ENCODE measurements around the gene DGLUCY. TPM values are rescaled to one million over a fixed set of nuclear protein-coding genes. Genes with fewer than 3 reads are reported as not detected.
"Not testable (repeated sequence)": the region's sequence is repeated elsewhere in the genome, so short reads cannot be mapped to it uniquely, and the experiment has no call there.

Gene DGLUCY
- polyA plus RNA-seq, 4 donors: 66.2 to 77.6 (median 75.6) TPM

DNA sequence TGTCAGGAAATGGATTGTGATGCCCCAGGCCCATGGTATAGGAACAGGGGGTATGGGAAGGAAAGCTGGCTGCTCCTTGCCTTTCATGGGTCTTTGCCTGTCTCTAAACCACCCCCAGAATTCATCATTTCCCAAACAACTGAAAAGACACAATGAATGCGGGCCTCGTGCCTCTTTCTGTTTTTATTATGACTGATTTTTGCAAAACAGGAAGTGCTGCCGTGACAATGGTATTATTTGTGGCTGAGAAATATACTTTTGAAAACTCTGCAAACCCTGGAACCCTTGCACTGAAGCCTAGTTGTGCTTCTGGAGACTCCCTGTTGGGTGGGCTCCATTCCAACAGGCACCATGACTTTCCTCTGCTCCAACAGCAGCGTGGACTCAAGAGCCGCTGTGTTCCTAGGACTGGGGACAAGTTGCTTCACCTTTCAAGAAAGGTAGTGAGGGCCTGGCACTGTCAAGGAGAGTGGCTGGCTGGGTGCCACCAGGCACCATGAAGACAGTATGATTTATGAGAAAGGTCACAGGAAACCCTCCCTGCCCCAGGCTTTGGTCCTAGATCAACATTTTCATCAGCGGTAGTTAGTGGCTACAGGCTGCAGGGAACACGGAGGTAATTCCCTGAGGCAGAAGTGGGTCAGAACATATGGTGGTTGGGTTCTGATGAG is 4.8 kb upstream of the DGLUCY start:
- no peak for DNase-seq (ENCODE audit: low read depth in 4 of 4, low spot score in 3 of 4)

DNA sequence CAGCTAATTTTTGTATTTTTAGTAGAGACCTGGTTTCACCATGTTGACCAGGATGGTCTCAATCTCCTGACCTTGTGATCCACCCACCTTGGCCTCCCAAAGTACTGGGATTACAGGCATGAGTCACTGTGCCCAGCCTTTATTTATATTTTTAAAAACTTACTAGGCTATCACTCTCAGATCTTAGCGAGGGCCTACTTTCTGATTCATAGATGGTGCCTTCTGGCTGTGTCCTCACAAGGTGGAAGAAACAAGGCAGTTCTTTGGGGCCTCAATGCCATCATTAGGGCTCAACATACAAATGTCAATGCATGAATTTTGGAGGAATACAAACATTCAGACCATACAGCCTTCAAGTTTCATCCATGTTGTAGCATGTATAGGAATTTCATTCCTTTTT is 2.4 kb upstream of the DGLUCY start:
- no peak for DNase-seq (ENCODE audit: low read depth in 4 of 4, low spot score in 3 of 4)

DNA sequence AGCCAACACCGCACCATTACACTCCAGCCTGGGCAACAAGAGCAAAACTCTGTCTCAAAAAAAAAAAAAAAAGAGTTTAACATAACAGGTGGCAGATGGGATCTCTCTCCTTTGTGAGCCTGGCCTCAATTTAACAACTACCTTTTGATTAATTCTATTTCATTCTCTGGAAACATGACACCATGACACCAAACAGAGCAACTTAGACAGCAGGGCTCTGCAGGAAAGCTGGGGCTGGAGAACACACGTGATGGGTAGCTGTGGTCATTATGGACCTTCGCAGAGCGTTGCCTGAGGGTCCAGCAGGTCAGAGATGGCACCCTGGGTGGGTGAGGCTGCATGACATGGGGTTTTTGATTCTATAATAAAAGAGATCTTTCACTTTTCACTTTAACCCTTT is 1.7 kb upstream of the DGLUCY start:
- DNase-seq (ENCODE audit: low read depth in 4 of 4, low spot score in 3 of 4): no peak

DNA sequence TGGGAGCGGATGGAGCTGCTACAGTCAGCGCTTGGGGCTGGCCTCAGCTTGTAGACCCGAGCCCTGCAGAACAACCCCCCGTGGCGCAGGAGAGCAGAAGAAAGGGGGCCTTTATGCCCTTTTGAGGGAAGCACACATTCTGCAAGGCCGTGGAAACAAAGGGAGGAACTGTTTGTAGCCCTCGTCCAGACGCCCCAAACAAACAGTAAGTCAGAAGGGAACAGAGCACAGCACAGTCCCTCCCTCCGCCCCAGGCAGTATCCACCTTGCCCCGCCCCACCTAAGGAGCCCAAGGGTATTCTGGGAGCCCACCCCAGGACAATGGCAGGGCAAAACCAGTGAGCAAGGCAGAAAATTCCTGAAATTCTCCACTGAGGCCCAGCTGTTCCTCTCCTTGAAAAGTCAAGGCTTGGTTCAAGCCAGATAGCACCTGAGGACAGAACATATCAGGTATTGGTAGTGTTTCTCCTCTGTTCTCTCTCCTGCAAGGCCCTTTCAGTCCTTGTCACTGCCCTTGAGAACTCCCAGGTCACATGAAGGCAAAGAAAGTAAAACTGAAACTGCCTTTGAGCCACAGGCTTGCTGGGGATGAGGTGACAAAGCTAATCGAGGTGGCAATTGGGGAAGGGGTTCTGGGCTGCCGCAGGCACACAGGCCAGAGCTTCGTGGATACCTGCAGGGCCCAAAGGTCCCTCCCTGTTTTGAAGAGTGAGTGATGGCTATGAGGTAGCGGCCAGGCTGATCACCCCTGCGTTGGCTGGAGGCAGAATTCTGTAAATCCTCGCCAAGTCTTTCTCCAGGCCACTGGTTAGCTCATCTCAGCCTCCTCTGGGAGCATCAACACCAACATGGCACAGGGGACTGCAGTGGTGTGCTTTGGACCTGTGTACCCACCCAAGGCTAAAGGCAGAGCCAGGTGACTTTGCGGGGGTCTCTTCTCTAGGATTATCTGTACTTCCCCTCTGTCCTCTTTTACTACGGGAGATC is 499 bp downstream of the DGLUCY start:
- peak; percentile 26 to 60 (median 48) for DNase-seq (ENCODE audit: low read depth in 4 of 4, low spot score in 3 of 4)

DNA sequence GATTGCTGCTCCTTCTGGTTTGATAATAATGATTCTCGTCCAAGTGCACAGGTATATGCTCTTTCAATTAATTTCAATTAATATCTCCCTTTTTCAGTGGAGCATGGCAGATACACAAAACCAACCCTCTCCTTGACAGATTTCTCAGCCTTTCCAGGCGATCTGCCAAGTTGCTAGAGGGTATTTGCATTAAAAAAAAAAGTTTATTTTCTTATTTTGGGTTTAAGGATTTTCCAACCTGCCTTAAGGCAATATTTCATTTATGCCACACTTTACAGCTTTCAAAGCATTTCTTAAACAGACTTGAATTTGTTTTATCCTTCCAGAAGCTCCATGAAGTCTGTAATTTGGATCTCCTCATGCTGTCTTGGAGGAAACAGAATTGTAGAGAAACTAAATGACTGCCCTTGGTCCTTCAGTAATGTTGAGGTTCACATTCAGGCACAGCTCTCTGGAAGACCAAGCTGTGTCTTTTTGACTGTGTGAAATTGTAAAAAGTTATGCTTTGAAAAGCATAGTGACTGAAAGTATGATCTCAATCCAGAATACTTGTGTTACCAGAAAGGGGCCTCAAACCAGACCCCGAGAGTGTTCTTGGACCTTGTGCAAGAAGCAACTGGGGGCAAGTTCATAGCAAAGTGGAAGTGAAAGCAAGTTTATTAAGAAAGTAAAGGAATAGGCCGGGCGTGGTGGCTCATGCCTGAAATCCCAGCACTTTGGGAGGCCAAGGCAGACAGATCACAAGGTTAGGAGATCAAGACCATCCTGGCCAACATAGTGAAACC is 2.3 kb downstream of the DGLUCY start:
- no peak for DNase-seq (ENCODE audit: low read depth in 4 of 4, low spot score in 3 of 4)

DNA sequence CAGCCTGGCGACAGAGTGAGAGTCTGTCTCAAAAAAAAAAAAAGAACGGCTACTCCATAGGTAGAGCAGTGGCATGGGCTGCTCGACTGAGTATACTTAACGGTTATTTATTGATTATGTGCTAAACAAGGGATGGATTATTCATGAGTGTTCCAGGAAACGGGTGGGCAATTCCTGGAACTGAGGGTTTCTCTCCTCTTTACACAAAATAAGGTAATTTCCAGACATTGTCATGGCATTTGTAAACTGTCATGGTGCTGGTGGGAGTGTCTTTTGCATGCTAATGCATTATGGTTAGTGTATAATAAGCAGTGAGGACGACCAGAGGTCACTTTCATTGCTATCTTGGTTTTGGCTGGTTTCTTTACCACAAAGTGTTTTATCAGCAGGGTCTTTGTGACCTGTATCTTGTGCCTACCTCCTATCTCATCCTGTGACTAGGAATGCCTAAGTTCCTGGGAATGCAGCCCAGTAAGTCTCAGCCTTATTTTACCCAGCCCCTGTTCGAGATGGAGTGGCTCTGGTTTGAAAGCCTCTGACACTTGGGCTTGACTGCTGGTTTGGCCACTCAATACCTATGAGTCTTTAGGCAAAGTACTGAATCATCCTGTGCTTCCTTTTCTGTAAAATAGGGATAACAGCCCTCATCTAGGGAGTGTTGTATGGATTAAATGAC is 3.2 kb downstream of the DGLUCY start:
- DNase-seq (ENCODE audit: low read depth in 4 of 4, low spot score in 3 of 4): no peak

DNA sequence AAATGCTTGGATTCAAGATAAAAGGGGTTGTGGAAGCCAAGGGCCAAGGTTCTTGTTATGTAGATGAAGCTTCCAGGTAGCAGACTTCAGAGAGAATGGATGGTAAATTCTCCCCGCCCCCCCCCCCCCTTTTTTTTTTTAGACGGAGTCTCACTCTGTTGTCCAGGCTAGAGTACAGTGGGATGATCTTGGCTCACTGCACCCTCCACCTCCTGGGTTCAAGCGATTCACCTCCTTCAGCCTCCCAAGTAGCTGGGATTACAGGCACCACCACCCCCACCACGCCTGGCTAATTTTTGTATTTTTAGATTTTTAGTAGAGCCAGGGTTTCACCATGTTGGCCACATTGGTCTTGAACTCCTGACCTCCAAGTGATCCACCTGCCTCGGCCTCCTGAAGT is 4.1 kb downstream of the DGLUCY start:
- DNase-seq (ENCODE audit: low read depth in 4 of 4, low spot score in 3 of 4): no peak

DNA sequence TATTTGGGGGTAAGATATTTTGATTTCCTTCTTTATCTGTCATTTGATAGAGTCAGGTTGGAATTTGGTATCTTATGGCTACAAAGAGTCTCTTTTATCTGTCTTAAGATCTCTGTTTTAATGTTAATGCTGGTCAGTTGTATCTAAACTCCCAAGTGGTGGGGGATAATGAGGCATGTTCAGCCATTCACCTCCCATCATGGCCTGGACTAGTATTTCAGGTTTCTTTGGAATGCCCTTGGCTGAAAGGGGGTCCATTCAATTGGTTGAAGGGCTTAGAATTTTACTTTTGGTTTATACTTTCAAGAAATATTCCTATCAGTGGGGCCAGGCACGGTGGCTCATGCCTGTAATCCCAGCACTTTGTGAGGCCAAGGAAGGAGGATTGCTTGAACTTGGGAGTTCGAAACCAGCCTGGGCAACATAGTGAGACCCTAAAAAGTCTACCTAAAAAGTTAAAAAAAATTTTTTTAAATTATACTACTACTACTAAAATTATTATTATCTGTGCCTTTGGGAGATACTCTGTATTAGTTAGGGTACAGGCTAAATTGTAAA is 4.7 kb downstream of the DGLUCY start:
- no peak for DNase-seq (ENCODE audit: low read depth in 4 of 4, low spot score in 3 of 4)

DNA sequence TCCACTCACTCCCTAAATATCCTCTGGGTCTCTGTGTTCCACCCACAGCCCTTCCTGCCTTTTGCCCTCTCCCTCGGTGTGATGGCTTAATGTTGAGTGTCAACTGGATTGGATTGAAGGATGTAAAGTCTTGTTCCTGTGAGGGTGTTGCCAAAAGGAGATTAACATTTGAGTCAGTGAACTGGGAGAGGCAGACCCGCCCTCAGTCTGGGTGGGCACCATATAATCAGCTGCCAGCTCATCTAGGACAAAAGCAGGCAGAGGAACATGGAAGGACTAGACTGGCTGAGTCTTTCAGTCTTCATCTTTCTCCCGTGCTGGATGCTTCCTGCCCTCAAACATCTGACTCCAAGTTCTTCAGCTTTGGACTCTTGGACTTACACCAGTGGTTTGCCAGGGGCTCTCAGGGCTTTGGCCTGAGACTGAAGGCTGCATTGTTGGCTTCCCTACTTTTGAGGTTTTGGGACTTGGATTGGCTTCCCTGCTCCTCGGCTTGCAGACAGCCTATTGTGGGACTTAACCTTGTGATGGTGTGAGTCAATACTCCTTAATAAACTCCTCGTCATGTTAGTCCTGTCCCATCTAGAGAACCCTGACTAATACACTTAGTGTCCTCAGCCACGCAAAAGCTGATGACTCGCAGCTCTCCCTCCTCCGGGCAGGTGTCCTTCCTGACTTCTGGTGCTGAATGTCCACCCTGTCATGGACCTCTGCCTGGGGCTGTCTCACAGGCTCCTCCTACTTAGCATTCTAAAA is 5.9 kb downstream of the DGLUCY start:
- no peak for DNase-seq (ENCODE audit: low read depth in 4 of 4, low spot score in 3 of 4)

DNA sequence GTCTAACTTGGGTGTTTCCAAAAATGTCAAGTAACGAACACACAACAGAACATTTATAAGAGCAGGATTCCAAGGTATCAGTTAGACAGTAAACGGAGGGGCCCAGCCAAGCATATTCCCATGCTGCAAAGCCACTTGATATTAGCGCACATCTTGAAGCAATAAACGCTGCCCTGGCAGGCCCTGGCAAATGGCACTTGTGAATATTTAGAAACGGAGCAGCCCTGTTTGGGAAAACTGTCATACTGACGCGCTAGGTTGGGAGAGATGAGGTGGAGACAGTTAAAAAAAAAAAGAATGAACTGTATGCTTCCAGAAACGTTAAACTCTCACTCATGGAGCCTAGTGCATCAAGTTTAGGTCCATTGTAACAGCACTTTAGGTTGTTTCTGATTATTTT is 9.3 kb downstream of the DGLUCY start:
- DNase-seq (ENCODE audit: low read depth in 4 of 4, low spot score in 3 of 4): no peak

DNA sequence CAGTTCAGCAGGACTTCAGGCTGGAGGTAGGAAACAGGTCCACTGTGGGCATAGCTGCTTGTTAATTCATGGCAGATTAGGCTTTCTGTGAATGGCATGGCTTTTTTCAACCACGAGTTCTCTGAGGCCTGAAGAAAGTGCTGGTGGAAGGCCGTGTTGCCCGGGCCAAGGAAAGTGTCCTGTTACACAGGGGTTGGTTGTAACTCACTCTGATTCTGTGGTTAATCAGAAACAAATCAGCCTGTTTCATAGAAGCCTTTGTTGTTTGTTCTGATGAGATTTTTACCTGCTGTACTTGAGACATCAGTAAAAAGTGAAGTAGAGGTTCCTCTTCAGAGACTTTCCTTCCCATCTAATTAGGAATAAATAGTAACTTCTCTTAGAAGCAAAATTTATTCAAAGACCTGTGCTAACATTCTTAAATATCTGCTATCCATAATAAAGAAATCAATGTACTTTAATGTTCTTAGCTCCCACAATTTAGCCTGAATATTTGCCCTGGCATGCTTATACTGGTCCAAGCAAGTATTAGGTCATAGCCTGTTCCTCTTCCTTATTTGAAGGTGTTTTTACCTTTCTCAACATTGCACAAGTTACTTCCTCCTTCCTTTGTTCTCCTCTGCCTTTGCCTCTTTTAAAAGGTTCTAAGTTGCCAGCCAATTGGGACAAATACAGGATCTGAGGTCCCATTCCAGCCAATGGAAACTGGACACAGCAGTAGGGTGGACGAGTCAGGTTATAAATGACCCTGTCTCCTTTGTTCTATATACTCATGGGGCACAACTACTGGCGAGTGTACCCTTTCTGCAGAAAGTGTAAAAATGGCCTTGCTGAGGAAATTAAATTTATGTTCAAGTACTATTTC is 10.8 kb downstream of the DGLUCY start:
- not testable (repeated sequence) for DNase-seq (ENCODE audit: low read depth in 4 of 4, low spot score in 3 of 4)

DNA sequence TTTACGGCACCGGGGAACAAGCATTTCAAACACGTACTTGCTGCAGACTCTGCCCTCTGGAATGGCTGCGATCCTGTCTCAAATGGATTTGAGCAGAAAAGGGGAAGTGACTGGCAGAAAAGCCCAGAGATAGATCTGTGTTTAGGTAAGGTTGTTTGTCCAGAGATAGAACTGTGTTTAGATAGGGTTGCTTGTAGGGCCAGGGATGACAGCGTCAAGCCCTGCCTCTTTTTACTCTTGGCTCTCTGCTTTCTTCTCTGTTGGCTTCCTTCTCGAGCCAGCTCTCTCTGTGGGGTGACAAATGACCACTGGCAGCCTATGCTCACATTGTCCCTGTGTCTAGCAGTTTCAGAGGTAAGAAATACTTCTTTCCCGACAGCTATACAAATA is 11.4 kb downstream of the DGLUCY start:
- DNase-seq (ENCODE audit: low read depth in 4 of 4, low spot score in 3 of 4): no peak

DNA sequence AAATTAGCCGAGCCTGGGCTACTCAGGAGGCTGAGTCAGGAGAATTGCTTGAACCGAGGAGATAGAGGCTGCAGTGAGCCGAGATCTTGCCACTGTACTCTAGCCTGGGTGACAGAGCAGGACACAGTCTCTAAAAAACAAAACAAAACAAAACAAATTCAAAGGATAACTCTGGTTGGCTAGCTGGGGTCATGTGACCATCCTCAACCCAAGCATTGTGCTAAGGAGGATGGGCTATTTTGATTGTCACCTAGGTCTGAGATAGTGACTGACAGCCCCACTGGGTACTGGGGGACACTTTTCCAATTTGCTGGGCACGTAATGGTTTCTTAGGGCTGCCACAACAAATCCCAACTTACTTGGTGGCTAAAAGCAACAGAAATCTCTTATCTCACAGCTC is 11.9 kb downstream of the DGLUCY start:
- DNase-seq (ENCODE audit: low read depth in 4 of 4, low spot score in 3 of 4): no peak

DNA sequence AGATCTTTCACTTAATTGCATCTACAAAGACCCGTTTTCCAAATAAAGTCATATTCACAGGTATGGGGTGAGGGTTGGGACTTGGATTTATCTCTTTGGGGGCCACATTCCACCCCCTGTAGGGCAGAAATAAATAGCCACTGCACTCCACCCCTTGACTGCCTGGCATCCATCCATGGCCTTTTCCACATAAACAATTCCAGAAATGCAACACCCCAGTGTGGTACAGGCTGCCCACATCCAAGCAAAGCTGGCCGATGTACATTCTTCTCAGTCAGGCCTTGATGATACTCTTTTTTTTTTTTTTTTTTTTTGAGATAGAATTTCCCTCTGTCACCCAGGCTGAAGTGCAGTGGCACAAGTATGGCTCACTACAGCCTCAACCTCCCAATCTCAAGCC is 12.9 kb downstream of the DGLUCY start:
- DNase-seq (ENCODE audit: low read depth in 4 of 4, low spot score in 3 of 4): no peak

DNA sequence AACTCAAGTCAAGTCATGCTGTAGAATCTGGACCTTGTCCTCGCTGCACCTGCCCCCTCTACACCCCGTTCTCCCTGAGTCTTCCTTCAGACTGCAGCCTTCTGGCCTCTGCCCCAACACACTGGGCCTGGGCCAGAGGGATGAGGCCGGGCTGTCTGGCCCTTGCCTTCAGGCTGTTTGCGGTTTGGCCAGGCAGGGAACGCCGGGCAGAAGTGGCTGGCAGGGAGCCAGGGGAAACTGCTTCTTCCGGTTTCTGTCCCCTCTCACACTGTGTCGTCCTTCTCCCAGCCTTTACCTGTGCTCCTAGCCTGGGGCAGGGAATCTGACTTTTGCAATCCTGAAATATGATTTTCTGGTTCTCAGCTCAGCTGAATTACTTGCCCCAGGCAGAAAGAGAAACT is 13.5 kb downstream of the DGLUCY start:
- no peak for DNase-seq (ENCODE audit: low read depth in 4 of 4, low spot score in 3 of 4)

DNA sequence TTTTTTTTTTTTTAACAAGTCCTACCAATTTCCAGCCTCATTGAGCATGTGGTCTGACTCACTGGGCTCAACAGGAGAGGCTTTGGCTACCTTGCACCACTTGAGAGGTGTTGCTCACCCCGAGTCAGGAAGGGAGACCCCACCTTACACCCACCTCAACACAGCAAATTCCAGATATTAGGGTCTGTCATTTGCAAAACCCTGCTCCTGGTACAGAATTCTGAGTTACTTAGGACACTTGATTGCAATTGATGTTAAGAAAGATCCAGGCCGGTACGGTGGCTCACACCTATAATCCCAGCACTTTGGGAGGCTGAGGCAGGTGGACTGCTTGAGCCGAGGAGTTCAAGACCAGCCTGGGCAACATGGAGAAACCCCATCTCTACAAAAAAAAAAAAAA is 14.1 kb downstream of the DGLUCY start:
- DNase-seq (ENCODE audit: low read depth in 4 of 4, low spot score in 3 of 4): no peak

DNA sequence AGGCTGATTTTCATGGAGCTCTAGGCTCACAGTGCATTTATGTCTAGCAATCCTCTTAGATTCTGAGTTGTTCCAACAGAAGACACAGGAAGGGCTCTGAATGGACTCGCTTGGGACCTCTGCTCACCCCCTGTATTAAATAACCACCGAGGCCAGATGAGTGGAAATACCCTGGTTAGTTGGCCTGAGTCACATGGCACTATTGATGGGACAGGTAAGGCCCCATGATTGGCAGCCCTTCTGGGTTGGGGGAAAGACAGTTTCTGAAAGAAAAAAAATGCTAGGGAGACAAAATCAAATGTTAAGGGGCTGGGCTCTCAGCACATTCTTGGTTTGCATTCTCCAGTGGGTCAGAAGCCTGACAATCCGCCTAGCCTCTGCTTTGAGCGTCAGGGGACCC is 14.8 kb downstream of the DGLUCY start:
- no peak for DNase-seq (ENCODE audit: low read depth in 4 of 4, low spot score in 3 of 4)

DNA sequence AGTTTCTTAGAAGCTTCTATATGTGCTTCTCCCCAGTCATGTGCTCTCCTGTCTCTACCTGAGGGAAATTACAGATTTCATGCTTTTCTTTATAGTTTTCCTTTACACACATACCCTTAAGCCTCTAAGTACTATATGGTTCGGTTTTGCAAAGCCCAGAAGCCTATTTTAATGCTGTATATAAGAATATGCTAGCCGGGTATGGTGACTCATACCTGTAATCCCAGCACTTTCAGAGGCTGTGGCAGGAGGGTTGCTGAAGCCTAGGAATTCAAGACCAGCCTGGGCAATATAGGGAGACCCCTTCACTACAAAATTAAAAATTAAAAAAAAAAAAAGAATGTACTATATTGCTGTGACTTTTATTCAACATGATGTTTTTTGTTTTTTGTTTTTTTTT is 15.4 kb downstream of the DGLUCY start:
- DNase-seq (ENCODE audit: low read depth in 4 of 4, low spot score in 3 of 4): no peak

DNA sequence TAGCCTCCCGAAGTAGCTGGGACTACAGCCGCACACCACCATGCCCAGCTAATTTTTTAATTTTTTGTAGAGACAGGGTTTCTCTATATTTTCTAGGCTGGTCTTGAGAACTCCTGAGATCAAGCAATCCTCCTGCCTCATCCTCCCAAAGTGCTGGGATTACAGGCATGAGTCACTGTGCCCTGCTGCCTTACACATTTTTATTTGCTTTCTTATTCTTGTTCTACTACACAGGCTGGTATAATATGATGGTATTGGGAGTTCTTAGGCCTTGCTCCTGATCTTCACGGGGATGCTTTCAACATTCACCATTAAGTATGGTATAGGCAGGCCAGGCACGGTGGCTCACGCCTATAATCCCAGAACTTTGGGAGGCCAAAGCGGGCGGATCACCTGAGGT is 21.2 kb downstream of the DGLUCY start:
- no peak for DNase-seq (ENCODE audit: low read depth in 4 of 4, low spot score in 3 of 4)

All from right renal pelvis (tissue), 4 donors.